PC-3 (cell line): Measurements from ENCODE around the gene TMEM17. TPM values are rescaled to one million over a fixed set of nuclear protein-coding genes. Genes with fewer than 3 reads are reported as not detected.

ENCODE experiments used
- ATAC-seq: fragments of 200-7000 bp; cut with Tn5 transposase; 2 replicates; pipeline ENCODE4 v1.9.1; 2020; ENCODE audit warnings: mild to moderate bottlenecking, moderate library complexity
- BruUV-seq: library from RNA; stranded (reverse); fragments of 400-500 nt; replicated peaks from 2 replicates; lab custom pipeline; 2021; lab: Mats Ljungman, UMichigan
- CTCF ChIA-PET: fragments of 300-600 bp; sonication (Branson Sonifier 250); formaldehyde crosslinking; loops from one replicate; lab custom pipeline; 2022; ENCODE audit warnings: antibody characterized with exemption; lab: Charles Lee
- POLR2A ChIA-PET: fragments of 300-600 bp; sonication (Branson Sonifier 250); formaldehyde crosslinking; loops from one replicate; lab custom pipeline; 2022; ENCODE audit warnings: antibody characterized with exemption; ENCODE audit not compliant: unreplicated experiment; lab: Charles Lee
- DNase-seq: peaks from one replicate; pipeline ENCODE4 v3.0.0-alpha.2; 2015
- H2AFZ ChIP-seq: fragments of 300-600 bp; sonication (generic); 2 replicates; pipeline ENCODE4 v1.6.0; 2016; ENCODE audit warnings: antibody characterized with exemption, low read length
- H3F3A ChIP-seq: fragments of 300-600 bp; sonication (generic); one replicate; pipeline ENCODE4 v1.6.0; 2017; ENCODE audit warnings: antibody characterized with exemption, low read length, control low read depth, mild to moderate bottlenecking; ENCODE audit not compliant: unreplicated experiment
- H3K27ac ChIP-seq: fragments of 300-600 bp; sonication (generic); 2 replicates; pipeline ENCODE4 v1.5.1; 2016; ENCODE audit warnings: mild to moderate bottlenecking, low read length
- H3K27me3 ChIP-seq: fragments of 300-600 bp; sonication (generic); 2 replicates; pipeline ENCODE4 v1.6.1; 2016; ENCODE audit warnings: low read length, mixed read lengths
- H3K36me3 ChIP-seq: fragments of 300-600 bp; sonication (generic); 2 replicates; pipeline ENCODE4 v1.6.1; 2016; ENCODE audit warnings: low read depth, mixed run types, low read length, mixed read lengths
- H3K4me1 ChIP-seq: fragments of 300-600 bp; sonication (generic); 2 replicates; pipeline ENCODE4 v1.5.1; 2016; ENCODE audit warnings: low read length; ENCODE audit not compliant: insufficient read depth
- H3K4me2 ChIP-seq: fragments of 300-600 bp; sonication (generic); 2 replicates; pipeline ENCODE4 v1.6.0; 2016; ENCODE audit warnings: low read length
- H3K4me3 ChIP-seq: fragments of 300-600 bp; sonication (generic); 2 replicates; pipeline ENCODE4 v1.5.1; 2016; ENCODE audit warnings: mild to moderate bottlenecking, low read length, mixed read lengths
- H3K79me2 ChIP-seq: fragments of 300-600 bp; sonication (generic); 2 replicates; pipeline ENCODE4 v1.6.1; 2017; ENCODE audit warnings: low read length, mixed read lengths
- H3K9ac ChIP-seq: fragments of 300-600 bp; sonication (generic); 2 replicates; pipeline ENCODE4 v1.6.0; 2016; ENCODE audit warnings: mild to moderate bottlenecking, low read length
- H3K9me2 ChIP-seq: fragments of 300-600 bp; sonication (generic); replicated peaks from 2 replicates; pipeline ENCODE4 v1.6.1; 2016; ENCODE audit warnings: mixed run types, low read length, mixed read lengths
- H3K9me3 ChIP-seq: fragments of 300-600 bp; sonication (generic); 2 replicates; pipeline ENCODE4 v1.6.1; 2016; ENCODE audit warnings: low read length, mixed read lengths
- H4K20me1 ChIP-seq: fragments of 300-600 bp; sonication (generic); 2 replicates; pipeline ENCODE4 v1.6.1; 2016; ENCODE audit warnings: low read length, mixed read lengths
- EZH2 ChIP-seq: fragments of 300-600 bp; sonication (generic); IDR thresholded peaks from one replicate; pipeline ENCODE4 v1.6.1; 2017; ENCODE audit warnings: antibody characterized with exemption, mild to moderate bottlenecking, low read length; ENCODE audit not compliant: unreplicated experiment
- EZH2phosphoT487 ChIP-seq: fragments of 300-600 bp; sonication (generic); IDR thresholded peaks from 2 replicates; pipeline ENCODE4 v1.6.1; 2018; ENCODE audit warnings: mild to moderate bottlenecking, antibody characterized with exemption, low read length, borderline replicate concordance
- intact Hi-C: fragments of 100-400 bp; cut with micrococcal nuclease; formaldehyde crosslinking; loops from 2 replicates; pipeline ENCODE4 v1.9.0; 2023
- total RNA-seq: library from RNA; depleted of rRNA; stranded (reverse); fragments of >200 nt; gene quantifications from 2 replicates; pipeline ENCODE4 v1.2.3, GENCODE V29; 2014
- TF ChIP-seq, protein P1 (sequence below): fragments of 300-600 bp; sonication (generic); conservative IDR thresholded peaks from 2 replicates; pipeline ENCODE4 v1.5.1; 2017; ENCODE audit warnings: antibody characterized with exemption, low read depth, mild to moderate bottlenecking, low read length

TMEM17 gene
- total RNA-seq, 1 experiment from 2014 or later, result 2.9 TPM

DNA sequence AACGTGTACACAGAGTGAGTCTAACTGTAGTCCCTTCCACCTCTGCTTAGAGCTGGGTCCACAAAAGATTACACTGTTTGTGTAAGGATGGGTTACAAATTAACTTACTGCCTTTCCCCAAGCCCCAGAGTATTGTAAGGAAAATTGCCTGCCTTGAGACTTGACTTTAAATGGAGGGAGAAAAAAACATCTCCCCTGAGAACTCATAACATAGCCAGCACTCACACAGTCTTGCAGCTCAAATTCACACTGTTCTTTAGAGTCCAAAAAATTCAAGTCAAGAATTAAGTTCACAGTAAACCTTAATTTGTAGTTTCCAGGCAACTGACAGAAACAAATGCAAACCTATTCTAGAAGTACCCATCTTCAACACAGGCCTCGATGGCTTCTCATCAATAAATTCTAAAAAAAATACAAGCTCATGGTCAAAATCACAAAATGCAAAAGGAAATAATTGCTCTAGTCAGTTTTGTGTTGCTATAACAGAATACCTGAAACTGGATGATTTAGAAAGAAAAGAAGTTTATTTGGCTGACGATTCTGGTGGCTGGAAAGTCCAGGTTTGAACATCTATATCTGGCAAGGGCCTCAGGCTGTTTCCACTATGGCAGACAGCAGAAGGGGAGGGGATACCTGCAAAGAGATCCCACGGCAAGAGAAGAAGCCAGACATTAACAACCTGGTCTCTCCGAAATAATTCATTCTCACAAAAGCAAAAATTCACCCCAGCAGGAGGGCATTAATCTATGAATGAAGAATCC, 34.6 kb upstream of the TMEM17 start:
- Histone ChIP-seq H3K4me1 (no peaks in the 10 kb centered on the region), H3K36me3 (no peaks in the 10 kb centered on the region), H3F3A (no peaks in the 10 kb centered on the region), H3K9me3 (no peaks in the 10 kb centered on the region), H3K27me3 (no peaks in the 10 kb centered on the region), H4K20me1 (no peaks in the 10 kb centered on the region), H3K27ac (no peak overlapping the region), H3K9ac (no peak overlapping the region), H3K4me3 (no peak overlapping the region), H3K4me2 (no peak overlapping the region), H3K79me2 (no peaks in the 10 kb centered on the region), H2AFZ (no peak overlapping the region), H3K9me2 (no peaks in the 10 kb centered on the region)
- intact Hi-C loops, result no loop called here
- ChIA-PET CTCF (no interaction called here), POLR2A (no interaction called here)
- DNase-seq (no peak), ATAC-seq (no peak)
- TF ChIP-seq EZH2 (no peak), EZH2phosphoT487 (no peak)
- TF ChIP-seq, protein P1, sequence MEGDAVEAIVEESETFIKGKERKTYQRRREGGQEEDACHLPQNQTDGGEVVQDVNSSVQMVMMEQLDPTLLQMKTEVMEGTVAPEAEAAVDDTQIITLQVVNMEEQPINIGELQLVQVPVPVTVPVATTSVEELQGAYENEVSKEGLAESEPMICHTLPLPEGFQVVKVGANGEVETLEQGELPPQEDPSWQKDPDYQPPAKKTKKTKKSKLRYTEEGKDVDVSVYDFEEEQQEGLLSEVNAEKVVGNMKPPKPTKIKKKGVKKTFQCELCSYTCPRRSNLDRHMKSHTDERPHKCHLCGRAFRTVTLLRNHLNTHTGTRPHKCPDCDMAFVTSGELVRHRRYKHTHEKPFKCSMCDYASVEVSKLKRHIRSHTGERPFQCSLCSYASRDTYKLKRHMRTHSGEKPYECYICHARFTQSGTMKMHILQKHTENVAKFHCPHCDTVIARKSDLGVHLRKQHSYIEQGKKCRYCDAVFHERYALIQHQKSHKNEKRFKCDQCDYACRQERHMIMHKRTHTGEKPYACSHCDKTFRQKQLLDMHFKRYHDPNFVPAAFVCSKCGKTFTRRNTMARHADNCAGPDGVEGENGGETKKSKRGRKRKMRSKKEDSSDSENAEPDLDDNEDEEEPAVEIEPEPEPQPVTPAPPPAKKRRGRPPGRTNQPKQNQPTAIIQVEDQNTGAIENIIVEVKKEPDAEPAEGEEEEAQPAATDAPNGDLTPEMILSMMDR, result no peak
- no TSS peak for BruUV-seq

DNA sequence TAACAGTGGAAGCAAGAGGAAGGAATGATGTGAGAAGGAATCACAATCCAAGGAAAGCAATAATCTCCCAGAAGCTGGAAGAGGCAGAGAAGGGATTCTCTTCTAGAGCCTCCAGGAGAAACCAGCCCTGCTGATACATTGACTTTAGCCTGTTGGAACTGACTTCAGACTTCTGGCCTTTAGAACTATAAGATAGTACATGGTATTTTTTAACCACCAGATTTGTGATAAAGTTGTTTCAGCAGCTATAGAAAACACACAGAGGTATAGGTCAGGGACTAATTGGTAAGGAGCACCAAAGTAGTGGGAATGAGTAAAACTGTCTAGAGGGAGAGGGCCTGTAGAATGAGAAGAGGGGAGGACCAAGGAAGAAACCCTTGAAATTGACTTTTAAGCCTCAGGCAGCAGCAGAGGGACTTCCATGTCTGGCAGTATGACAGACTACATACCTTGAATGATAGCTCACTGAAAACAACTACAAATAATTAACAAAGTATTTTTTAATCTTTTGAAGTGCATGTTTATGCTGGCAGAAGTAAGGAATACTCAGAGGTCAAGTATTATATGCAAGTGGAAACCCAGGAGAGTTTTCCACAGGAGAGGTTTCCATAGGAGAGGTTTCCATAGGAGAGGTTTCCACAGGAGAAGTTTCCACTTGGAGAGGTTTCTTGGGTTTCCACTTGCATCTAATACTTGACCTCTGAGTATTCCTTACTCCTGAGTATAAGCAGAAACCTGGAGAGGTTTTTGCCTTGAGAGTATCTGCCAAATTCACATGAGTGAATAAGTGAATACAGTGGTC, 33.8 kb upstream of the TMEM17 start:
- H3K27ac ChIP-seq, result no peak overlapping the region
- no peaks in the 10 kb centered on the region for H3K9me2 ChIP-seq
- DNase-seq (no peak), ATAC-seq (no peak)
- H3K4me1 ChIP-seq, result no peaks in the 10 kb centered on the region
- H3K79me2 ChIP-seq, result no peaks in the 10 kb centered on the region
- CTCF ChIA-PET, result no interaction called here
- H3K4me2 ChIP-seq, result no peak overlapping the region
- no peaks in the 10 kb centered on the region for H3F3A ChIP-seq
- H2AFZ ChIP-seq, result no peak overlapping the region; the same call in 1 of the 2 replicates
- no peak overlapping the region for H3K9ac ChIP-seq
- H3K9me3 ChIP-seq, result no peaks in the 10 kb centered on the region
- TF ChIP-seq EZH2phosphoT487, result no peak
- TF ChIP-seq EZH2, result no peak
- TF ChIP-seq, protein P1, result no peak
- BruUV-seq, result no TSS peak
- intact Hi-C loops, result no loop called here
- POLR2A ChIA-PET, result no interaction called here
- no peaks in the 10 kb centered on the region for H3K36me3 ChIP-seq
- H3K27me3 ChIP-seq, result no peaks in the 10 kb centered on the region
- H3K4me3 ChIP-seq, result no peak overlapping the region
- H4K20me1 ChIP-seq, result no peaks in the 10 kb centered on the region
